Activated CD8-positive, alpha-beta memory T cell treated with anti-CD3 and anti-CD28 coated beads, Interleukin-2, amount 50 U/mL, for 4 hours (primary cell): ENCODE measurements around the gene NACC1.

ENCODE experiments used
- DNase-seq: peaks from one replicate; pipeline ENCODE4 v3.0.0-alpha.2; 2020

NACC1 gene

GRCh38 chr19:13100841-13101589, 17.0 kb upstream of the NACC1 start:
- no peak for DNase-seq

- DNase-seq = no peak
Measured at GRCh38 chr19:13101590-13102415, 16.3 kb upstream of the NACC1 start.

DNA sequence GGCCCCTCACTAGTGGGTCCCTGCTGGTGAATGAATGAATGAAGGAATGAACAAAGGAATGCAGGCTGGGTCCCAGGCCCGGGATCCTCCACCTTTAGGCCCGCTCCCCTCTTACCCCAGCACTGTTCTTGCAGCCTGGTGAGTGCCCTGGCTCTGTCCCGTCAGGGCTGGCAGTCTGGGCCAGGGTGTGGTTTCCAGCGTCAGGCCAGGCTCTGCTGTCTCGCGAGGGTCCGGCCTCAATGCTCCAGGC, 15.7 kb upstream of the NACC1 start:
- no peak for DNase-seq

DNA sequence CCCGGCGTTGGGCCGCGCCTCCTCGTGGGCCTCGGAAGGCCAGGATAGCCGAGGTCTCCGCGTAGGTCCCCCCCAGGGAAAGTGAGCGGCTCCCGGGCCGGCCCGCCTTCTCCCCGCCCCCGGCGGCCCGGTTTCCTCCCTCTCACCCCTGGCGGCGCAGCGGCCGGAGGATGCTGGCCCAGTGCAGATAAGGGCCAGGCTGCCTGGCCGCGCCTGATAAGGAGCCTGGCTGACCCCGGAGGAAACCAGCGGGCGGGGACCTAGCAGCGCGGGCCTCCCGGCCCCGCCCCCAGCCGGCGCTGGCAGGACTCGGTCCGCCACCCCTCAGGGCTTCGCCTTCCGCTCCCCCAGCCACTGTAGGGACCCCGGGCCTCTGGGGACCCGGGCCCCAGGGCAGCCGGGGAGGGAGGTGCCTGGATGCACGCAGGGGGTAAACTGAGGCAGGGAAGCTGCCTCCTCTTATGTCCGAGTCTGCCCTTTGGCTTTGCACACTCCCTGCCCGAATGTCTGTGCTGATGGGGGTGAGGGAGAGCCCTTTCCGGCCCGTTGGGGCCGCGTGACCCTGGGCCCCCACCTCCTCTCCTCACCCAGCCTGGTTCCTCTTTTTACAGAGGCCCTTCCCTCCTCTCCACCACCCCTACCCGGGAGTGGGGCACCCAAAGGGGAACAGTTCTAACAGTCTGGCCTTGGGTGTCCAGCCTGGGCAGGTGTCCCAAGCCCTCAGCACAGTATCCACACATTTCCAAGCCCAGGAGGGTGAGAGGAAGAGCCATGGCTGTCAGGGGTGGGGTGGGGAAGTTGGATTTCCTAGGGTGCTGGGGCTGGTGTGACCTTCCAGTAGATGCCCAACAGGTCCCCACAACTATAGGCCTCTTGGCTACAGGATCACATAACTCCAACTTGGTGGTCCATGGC, 15.1 kb upstream of the NACC1 start, which contains the start of gene LYL1:
LYL1 (minus strand) TSS at position 193 of the 915 bp plus-strand sequence. CDS start 1,687 bp downstream, outside the sequence.
- no peak for DNase-seq

DNA sequence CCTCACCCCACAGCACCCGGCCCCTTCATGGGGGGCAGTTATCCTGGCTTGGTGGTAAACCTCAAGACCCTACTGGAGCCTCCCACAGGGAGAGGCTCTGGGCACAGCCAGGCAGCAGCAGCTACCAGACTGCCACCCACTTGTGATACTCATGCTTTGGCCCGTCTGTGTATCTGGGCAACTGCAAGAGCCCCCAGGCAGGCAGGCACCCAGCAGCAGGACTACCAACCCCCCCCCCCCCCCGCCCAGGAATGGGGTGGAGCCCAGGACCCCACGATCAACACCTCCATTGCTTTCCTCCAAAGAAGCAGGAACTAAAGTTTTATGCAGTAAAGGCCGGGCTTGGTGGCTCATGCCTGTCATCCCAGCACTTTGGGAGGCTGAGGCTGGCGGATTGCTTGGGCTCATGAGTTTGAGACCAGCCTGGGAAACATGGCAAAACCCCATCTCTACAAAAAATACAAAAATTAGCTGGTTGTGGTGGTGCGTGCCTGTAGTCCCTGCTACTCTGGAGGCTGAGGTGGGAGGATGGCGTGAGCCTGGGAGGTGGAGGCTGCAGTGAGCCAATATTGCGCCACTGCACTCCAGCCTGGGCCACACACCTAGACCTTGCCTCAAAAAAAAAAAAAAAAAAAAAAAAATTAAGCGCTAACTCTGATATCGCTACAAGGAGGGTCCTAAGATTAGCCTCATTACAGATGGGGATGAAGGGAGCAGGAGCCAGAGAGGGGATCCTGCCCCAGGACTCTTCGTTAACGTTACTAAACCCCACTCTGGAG, 14.3 kb upstream of the NACC1 start:
- DNase-seq = no peak

DNA sequence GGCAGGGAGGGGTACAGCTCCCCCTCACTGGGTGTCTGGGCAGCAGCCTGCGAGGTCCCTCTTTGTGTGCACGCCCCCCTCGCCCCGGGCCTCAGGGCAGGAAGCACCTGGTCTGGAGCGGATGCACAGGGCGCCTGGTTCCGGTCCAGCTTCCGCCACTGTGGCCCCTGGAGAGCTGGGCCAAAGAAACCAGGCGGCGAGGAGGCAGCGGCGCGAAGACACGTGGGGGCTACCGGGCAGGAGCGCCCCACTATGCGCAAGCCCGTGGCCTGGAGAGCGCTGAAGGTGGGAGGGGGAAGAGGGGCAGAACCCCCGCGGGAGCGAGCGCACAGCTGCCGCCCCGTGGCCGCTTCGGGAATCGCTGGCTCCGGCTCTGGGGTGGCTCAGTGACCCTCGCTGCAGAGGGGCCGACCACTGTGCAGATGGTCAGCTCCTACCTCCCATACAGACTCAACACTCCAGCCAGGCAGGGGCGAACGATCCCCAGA, 13.7 kb upstream of the NACC1 start:
- peak; percentile 70 for DNase-seq

GRCh38 chr19:13104848-13105711, 13.0 kb upstream of the NACC1 start:
- no peak for DNase-seq

DNA sequence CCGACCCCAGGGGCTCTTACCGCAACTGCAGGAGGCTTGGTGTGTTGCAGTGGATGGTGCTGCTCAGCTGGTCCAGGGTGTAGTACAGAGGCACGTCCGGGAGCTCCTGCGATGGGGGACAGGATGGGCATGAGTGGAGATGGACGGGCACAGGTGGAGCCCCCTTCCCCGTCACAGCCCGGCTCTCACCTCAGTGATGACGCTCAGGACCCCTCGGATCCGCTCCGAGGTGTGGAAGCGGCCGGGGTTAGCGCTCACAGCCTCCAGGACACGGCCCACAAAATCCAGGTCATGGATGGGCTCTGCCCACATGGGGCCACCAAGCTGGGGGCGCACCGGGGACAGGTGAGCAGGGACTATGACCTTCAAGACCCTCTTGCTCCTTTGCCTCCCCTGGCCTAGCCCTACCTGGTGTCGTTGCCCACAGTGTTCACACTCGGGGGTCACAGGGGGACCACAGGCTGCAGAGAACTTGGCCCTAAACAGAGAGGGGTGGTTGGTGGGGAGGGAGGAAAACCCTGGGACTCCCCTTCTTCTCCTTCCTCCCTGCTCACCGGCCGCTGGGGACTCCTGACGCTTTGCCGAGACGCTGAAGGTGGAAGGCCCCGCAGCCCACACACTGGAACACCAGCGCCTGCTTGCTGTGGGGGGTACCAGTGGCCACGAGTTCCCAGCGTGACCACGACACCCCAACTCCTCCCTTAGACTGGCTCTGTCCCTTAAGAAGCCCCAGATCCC, 8.5 kb upstream of the NACC1 start:
- no peak for DNase-seq

GRCh38 chr19:13110099-13110610, 7.9 kb upstream of the NACC1 start:
- DNase-seq = no peak

DNA sequence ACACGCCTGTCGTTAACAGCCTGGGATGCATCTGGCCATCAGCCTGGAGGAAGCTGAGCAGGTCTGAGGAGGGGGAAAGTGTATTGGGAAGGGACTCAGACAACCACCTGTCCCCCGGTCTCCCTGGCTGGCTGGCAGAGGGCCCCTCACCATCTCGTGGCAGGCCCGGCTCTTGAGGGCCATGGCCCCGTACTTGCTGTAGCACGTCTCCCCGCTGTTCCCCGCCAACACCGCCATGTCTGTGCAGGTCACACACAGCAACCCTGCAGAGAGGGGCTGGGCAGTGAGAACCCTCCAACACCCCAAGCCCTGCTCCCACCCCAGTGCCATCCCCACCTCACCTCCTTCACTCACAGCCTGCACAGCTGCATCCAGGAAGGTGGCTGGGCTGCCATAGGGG, 5.5 kb upstream of the NACC1 start:
- DNase-seq = no peak

GRCh38 chr19:13115936-13116281, 2.2 kb upstream of the NACC1 start:
- DNase-seq = no peak

- peak; percentile 89 for DNase-seq
Measured at GRCh38 chr19:13116282-13117175, 1.5 kb upstream of the NACC1 start, which contains the start of gene TRMT1. Gene TRMT1, minus strand, starts transcription at chr19:13116740. Its CDS starts 341 bp downstream, at chr19:13116399.

DNA sequence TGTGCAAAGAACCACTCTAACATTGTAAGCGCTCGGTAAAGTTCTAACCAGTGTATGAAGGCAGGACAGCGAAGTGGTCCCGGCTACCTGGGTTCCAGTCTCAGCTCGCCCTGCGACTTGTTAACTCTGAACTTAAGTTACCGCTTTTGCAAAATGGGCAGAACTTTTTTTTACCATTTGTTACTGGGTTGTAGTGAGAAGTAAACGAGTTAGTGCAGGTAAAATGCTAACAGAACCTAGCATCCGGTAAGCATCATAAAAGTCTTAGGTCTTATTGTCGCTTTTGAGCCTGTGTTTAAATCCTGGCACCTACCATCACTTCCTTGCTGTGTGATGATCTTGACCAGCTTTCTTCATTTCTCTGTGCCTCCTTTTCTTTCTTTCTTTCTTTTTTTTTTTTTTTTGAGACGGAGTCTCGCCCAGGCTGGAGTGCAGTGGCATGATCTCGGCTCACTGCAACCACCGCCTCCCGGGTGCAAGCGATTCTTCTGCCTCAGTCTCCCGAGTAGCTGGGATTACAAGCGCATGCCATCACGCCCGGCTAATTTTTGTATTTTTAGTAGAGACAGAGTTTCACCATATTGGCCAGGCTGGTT, 790 bp upstream of the NACC1 start:
- DNase-seq = no peak

GRCh38 chr19:13118424-13119193, 545 bp downstream of the NACC1 start:
- peak; percentile 57 for DNase-seq

DNA sequence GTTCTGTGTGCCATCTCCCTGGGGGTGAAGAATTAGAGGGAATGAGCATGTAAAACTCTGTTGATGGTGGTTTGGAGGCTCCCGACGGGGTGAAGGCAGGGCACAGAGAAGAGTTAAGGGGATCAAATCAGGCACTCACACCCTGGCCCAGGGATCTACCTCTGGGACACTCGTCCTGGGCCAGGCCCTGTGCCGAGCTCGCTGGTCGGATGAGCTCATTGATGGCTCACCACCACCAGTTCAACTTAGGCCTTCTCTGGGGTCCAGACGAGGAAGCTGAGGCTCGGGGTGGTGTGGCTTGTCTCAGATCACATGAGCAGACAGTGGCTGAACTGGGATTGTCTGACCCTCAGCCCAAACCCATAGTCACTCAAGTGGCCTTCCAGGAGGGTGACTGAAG, 1.6 kb downstream of the NACC1 start:
- no peak for DNase-seq

- DNase-seq = no peak
Measured at GRCh38 chr19:13120031-13120430, 2.0 kb downstream of the NACC1 start.

DNA sequence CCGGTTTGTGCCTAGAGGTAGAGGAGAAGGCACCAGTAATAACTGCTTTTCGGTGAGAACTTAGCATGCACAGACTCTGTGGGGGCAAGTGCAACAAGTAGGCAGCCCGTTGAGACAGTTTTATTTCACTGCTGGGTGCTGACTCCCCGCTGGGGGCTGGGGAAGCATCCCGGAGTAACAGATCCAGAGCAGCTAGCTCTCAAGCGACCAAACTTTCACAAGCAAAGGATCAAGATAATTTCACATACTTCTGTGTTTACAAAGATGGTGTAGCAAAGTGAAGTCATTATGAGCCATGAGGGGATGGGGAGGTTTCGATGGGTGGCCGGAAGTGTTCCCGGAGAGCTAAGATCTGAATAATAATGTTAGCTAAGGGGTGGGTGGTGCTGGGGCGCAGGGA, 2.8 kb downstream of the NACC1 start:
- no peak for DNase-seq
